DMS53 treated with DMSO at 0.1 percent for 48 hours (cell line): ENCODE measurements around the gene RIPK3.
"Not testable (repeated sequence)": the region's sequence is repeated elsewhere in the genome, so short reads cannot be mapped to it uniquely, and the experiment has no call there.

Experiments
- DNase-seq: peaks from one replicate; lab custom pipeline; 2025; ENCODE audit not compliant: unreplicated experiment; lab: John Stamatoyannopoulos, UW

The RIPK3 gene

DNA sequence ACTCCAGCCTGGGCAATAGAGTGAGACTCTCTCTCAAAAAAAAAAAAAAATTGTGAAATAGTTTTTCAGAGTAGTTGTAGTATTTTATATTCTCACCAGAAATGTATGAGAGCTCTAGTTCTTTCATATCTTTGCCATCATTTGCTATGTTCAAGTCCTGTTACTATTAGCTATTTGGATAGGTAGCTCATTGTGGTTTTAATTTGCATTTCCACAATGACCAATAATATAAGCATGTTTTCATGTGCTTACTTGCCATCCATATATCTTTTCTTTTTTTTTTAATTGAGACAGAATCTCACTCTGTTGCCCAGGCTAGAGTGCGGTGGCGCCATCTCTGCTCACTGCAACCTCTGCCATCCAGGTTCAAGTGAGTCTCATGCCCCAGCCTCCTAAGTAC, 8.4 kb upstream of the RIPK3 start:
- DNase-seq, result no peak

DNA sequence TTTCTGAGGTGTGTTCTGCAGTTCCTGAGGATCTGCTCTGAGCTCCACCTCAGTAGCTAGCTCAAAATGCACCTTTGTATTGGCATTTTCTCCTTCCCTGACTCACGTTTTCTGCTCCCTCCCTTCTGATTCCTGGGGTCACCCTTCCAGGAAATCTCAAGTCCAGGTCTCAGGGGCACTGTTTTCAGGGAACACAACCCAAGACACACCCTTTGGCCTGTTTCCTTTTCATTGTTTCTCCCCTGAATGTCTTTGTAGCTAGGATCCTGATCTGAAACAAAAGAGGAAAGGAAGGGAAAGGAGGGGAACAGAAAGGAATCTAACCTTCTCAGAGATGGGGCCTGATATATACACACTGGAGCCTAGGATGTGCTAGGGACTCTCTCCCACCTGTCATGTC, 7.3 kb upstream of the RIPK3 start:
- no peak for DNase-seq

DNA sequence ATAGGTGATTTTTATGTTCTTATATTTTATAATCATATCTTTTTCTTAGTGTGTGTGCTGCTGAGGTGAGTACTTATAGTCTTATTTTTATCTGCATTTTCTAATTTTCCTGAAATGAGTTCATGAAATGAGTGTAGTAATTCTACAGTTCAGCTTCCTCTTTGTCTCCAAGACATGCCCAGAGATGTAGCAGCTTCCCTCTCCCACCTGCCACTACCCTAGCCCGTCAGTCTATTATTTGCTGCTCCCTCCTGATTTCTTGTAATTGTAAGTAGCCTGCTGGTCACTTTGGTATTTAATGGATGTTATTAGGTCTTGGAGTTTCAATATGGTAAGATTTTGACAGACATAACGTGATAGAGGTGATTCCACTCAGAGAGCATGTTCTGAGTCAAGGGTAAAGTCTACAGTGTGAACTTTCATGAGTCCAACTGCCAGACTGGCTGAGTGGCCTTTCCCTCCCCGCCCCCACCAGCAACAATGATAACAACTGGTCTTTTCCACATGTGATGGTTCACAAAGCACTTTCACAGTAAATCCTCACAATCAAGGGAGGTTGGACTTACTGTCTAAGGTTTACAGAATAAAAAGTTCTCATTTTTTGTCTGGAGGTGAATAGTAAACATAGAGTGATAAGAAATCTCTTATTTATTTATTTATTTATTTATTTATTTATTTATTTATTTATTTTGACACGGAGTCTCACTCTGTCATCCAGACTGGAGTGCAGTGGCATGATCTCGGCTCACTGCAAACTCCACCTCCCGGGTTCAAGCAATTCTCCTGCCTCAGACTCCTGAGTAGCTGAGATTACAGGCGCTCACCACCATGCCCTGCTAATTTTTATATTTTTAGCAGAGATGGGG, 4.2 kb upstream of the RIPK3 start:
- no peak for DNase-seq

- DNase-seq, result no peak
Observed at GRCh38 chr14:24342889-24343288, 3.1 kb upstream of the RIPK3 start.

- no peak for DNase-seq
Observed at GRCh38 chr14:24340606-24341005, 815 bp upstream of the RIPK3 start.

DNA sequence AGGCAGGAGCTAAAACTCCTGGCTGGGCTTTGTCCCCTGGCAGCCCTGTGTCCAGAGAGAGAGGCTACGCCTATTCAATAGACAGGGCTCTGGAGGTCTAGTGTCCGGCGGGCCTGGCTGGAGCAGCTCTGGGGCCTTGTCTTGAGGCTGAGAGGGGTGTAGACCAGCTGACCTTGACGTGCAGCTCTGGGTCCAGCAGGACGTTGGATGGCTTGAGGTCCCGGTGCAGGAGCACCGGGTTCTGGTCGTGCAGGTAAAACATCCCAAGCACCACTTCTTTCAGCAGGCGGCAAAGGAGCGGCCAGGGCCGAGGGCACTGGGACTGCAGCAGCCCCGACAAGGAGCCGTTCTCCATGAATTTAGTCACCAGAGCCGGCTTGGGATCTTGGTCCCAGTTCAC, 948 bp downstream of the RIPK3 start:
- DNase-seq, result no peak

DNA sequence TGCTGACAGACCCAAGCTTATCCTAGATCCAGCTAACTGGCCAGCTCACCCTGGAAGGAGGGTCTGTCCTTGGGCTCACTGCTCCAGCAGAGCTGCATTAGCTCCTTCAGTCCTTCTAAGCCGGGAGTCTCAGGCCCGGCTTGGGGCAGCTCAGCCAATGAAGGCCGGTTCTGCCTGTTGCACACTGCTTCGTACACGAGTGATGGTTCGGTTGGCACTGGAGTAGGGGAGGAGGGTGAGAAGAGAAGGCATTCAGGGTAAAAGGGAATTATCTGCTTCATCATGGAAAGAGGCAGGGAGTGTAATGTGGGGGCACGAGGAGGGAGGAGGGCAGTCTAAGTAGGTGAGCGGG, 2.0 kb downstream of the RIPK3 start:
- no peak for DNase-seq

DNA sequence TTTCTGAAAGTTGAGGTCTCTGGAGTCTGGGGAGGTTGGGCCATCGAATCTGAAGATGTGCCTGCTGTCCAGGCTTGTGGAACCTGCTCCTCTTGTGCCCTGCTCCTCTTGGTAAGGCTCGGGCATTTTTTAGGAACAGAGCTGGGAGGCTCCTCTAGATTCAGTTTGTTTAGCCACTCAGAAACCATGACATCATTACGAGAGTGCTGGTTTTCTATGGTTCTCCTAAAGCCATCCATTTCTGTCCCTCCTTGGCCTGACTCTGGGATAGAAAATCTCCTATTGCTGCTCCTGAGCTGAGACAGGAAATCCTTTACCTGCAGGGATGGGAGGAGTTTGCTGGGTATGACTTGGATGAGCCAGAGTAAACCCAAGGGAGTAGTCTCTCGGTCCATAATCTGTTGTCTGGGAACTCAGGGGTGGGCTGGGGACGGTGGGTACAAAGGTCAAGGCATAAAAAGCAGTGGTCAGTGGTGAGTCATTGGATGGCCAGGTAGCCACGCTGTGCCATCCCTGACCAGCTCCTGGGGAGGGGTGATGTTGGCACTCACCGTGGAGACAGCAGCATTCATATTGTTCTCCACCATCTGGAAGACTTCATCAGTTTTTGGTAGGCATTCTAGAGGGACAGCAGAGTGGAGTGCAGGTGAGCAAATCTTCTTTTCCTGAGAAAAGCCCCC, 2.5 kb downstream of the RIPK3 start:
- DNase-seq, result no peak

GRCh38 chr14:24335461-24336171, 4.2 kb downstream of the RIPK3 start:
- DNase-seq, result no peak

GRCh38 chr14:24334431-24335291, 5.1 kb downstream of the RIPK3 start, which contains the start of gene ADCY4:
TSS of gene ADCY4 (minus strand) at chr14:24335071. CDS start at chr14:24334652, 419 bp downstream.
- no peak for DNase-seq

GRCh38 chr14:24332268-24332993, 7.4 kb downstream of the RIPK3 start:
- peak; percentile 60 for DNase-seq

GRCh38 chr14:24331731-24332267, 8.0 kb downstream of the RIPK3 start:
- no peak for DNase-seq

- no peak for DNase-seq
Observed at GRCh38 chr14:24330973-24331674, 8.7 kb downstream of the RIPK3 start.

GRCh38 chr14:24329736-24330135, 10.1 kb downstream of the RIPK3 start:
- no peak for DNase-seq

DNA sequence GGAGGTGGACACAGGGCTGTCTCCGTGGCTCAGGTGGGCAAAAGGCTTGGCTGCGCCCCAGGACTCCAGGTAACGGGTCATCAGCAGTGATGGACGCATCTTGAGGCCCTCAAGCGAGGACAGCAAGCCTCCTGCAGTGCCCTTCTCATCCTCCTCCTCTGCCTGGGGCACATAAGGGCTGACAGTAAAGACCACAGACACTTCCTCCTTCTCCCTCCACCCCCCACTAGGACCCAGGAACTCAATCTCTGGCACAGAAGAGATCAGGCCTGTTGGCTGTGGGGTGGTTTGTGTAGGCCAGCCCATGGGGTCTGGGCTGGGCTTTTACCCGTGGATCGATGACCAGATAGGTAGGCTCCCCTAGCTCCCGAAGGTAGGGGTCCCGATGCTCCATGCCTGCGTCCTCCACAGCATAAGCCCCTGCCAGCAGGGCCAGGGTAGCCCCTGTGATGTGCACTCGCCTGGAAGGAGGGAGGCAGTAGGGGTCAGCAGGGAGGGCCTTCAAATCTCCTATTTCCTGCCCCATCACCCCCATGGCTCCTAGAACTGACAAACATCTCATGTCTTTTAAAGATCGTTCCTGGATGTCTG, 10.6 kb downstream of the RIPK3 start:
- DNase-seq, result no peak

DNA sequence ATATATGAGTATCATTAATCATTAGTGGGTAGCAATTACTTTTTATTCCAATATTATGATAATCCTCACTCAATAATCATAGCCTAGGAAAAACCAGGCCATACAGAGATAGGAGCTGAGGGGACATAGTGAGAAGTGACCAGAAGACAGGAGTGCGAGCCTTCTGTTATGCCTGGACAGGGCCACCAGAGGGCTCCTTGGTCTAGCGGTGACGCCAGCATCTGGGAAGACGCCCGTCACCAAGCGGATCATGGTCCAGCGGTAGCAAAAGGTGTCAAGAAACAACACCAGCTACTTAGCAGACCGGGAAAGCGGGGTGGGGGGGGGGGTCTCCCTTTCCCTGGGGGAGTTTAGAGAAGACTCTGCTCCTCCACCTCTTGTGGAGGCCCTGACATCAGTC, 11.9 kb downstream of the RIPK3 start:
- DNase-seq, result not testable (repeated sequence)

GRCh38 chr14:24327303-24327702, 12.5 kb downstream of the RIPK3 start:
- DNase-seq, result no peak

GRCh38 chr14:24325963-24326362, 13.8 kb downstream of the RIPK3 start:
- no peak for DNase-seq

DNA sequence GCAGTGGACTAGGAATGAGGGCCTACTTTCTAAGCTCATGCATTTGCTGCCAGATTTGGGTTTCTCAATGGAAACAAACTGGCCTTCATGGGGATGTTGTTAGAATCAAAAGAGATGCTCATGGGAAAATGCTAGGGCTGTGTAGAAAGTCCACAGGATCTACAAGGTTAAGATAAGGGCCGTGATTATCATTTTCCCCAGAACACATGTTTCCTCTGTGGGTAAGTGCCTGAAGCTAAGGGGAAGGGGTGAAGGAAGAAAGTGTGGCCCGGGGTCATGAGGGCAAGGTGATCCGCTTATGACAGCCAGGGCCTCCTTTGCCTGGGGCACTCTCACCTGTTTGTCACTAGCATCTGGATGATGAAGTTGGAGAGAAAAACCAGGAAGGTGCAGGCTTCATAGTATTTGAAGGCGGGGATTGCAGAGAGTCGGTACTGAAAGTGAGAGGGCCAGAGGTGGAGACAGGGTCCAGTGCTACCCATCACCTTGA, 14.7 kb downstream of the RIPK3 start:
- DNase-seq, result no peak
